Ascending aorta (tissue), 2 donors: Measurements from ENCODE around the gene SIL1. TPM values are rescaled to one million over a fixed set of nuclear protein-coding genes. Genes with fewer than 3 reads are reported as not detected.

Experiments
- DNase-seq, 2 donors: peaks; one replicate each; pipeline ENCODE4 v3.0.0-alpha.2; 2019; ENCODE audit warnings: low spot score in 2 of 2
- H3K27ac ChIP-seq, 2 donors: fragments of 200-600 bp; sonication (generic); one replicate each; pipeline ENCODE4 v1.5.1; 2016 to 2017; ENCODE audit warnings: mild to moderate bottlenecking in 1 of 2
- H3K27me3 ChIP-seq: fragments of 200-600 bp; sonication (generic); one replicate; pipeline ENCODE4 v1.5.1; 2017
- H3K36me3 ChIP-seq, 2 donors: fragments of 200-600 bp; sonication (generic); one replicate each; pipeline ENCODE4 v1.5.1; 2016
- H3K4me1 ChIP-seq, 2 donors: fragments of 200-600 bp; sonication (generic); one replicate each; pipeline ENCODE4 v1.5.1; 2016 to 2017; ENCODE audit warnings: mild to moderate bottlenecking in 1 of 2
- H3K4me3 ChIP-seq, 2 donors: fragments of 200-600 bp; sonication (generic); one replicate each; pipeline ENCODE4 v1.5.1; 2016 to 2017; ENCODE audit warnings: mild to moderate bottlenecking in 1 of 2
- H3K9me3 ChIP-seq, 2 donors: fragments of 200-600 bp; sonication (generic); one replicate each; pipeline ENCODE4 v1.5.1; 2016
- intact Hi-C: fragments of 100-400 bp; cut with DNase I; formaldehyde crosslinking; loops from one replicate; pipeline ENCODE4 v1.15.1; 2023
- total RNA-seq: library from RNA; depleted of rRNA; stranded (reverse); fragments of >200 nt; gene quantifications from one replicate; pipeline ENCODE4 v1.1.0, GENCODE V29; 2016
- TF ChIP-seq, protein P1 (sequence below), 3 experiments: fragments of 200-600 bp in 2 of 3; fragments of 450-650 bp in 1 of 3; sonication (generic) in 2 of 3; IDR thresholded peaks; one replicate each; pipeline ENCODE4 v1.5.1; 2016 to 2019; ENCODE audit warnings: antibody characterized with exemption in 3 of 3, mild to moderate bottlenecking in 1 of 3, moderate library complexity in 1 of 3

SIL1 gene
- total RNA-seq, 1 donor from 2014 or later = 53.4 TPM

DNA sequence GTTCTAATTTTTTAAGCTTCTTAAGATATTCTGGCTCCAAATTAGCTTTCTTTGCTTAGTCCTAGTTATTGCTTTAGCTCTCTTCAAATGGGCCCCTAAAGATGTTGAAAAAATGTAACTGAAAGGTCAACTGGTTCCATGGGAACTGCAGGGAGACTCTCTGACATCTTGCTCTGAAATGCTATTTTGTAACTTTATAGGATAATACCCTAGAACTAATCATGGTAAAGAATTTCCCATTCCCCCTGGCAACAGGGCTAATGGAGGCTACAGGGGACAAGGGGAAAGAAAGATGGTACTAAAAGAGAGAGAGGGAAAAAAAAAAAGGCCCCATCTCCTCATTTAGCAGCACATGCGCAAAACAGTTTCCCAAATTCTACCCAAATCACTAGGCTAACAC lies 39.4 kb downstream of the SIL1 start:
- Histone ChIP-seq H3K4me3 (no peak overlapping the region), H3K9me3 (no peaks in the 10 kb centered on the region), H3K4me1 (no peaks in the 10 kb centered on the region), H3K36me3 (no peaks in the 10 kb centered on the region), H3K27ac (no peak overlapping the region), H3K27me3 (no peaks in the 10 kb centered on the region)
- intact Hi-C loops = no loop called here
- no peak for DNase-seq
- TF ChIP-seq, protein P1, sequence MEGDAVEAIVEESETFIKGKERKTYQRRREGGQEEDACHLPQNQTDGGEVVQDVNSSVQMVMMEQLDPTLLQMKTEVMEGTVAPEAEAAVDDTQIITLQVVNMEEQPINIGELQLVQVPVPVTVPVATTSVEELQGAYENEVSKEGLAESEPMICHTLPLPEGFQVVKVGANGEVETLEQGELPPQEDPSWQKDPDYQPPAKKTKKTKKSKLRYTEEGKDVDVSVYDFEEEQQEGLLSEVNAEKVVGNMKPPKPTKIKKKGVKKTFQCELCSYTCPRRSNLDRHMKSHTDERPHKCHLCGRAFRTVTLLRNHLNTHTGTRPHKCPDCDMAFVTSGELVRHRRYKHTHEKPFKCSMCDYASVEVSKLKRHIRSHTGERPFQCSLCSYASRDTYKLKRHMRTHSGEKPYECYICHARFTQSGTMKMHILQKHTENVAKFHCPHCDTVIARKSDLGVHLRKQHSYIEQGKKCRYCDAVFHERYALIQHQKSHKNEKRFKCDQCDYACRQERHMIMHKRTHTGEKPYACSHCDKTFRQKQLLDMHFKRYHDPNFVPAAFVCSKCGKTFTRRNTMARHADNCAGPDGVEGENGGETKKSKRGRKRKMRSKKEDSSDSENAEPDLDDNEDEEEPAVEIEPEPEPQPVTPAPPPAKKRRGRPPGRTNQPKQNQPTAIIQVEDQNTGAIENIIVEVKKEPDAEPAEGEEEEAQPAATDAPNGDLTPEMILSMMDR (IDR thresholded peaks at IDR 0.05) = no peak

DNA sequence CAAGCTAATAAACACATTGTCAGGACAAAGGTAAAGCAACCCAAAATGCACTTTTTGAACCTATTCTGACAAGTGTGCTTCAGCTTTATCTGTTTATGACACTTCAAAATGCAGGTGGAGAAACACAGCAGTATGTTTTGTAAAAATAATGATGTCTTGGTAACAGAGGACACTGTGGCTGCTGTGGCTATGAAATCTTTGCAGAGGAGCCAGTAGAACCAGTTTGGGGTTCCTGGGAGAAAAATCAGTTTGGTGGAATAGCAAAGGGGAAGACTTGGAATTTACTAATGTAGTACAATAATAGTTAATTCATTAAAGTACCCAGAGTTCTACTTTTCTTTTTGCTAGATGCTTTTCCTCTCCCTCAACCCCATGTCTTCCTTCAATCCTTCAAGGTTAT lies 40.6 kb downstream of the SIL1 start:
- Histone ChIP-seq H3K4me1 (no peaks in the 10 kb centered on the region), H3K4me3 (no peak overlapping the region), H3K27me3 (no peaks in the 10 kb centered on the region), H3K36me3 (no peaks in the 10 kb centered on the region), H3K27ac (no peak overlapping the region), H3K9me3 (no peaks in the 10 kb centered on the region)
- no peak for DNase-seq
- TF ChIP-seq, protein P1 (IDR thresholded peaks at IDR 0.05) = no peak
- intact Hi-C loops = no loop called here

DNA sequence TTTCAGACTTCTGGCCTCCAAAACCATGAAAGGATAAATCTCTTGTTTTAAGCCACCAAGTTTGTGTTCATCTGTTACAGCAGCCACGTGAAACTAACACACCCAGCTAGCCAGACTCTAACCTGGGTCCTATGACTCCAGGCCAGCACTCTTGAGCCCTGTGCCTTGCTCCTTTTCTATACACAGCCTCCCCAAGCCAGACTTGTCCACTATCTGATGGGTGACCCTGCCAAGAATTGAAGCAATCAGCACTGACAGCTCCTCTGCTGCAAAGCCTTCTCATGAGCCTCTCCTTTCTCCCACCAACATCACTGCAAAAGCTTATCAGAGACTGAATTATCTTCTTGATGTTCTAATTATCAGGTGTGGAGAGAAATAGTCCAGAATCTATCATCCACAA lies 41.4 kb downstream of the SIL1 start:
- Histone ChIP-seq H3K27ac (no peak overlapping the region), H3K27me3 (no peaks in the 10 kb centered on the region), H3K4me1 (no peaks in the 10 kb centered on the region), H3K4me3 (no peak overlapping the region), H3K36me3 (no peaks in the 10 kb centered on the region), H3K9me3 (no peaks in the 10 kb centered on the region)
- intact Hi-C loops = no loop called here
- no peak for DNase-seq
- TF ChIP-seq, protein P1 (IDR thresholded peaks at IDR 0.05) = no peak

DNA sequence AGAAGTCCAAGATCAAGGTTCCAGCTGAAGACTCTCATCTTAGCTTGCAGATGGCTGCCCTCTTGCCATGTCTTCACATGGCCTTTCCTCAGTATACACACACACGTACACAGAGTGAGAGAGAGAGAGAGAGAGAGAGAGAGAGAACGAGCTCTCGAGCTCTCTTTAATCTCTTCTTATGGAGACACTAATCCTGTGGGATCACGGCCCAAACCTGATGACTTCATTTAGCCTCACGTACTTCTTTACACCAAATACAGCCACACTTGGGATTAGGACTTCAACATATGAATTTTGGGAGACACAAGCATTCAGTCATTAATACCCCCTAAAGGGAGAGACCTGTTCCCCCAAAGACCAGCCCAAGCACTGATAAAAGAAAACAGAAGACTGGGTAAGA lies 42.8 kb downstream of the SIL1 start:
- TF ChIP-seq, protein P1 (IDR thresholded peaks at IDR 0.05) = no peak
- no peaks in the 10 kb centered on the region for H3K9me3 ChIP-seq
- intact Hi-C loops = no loop called here
- H3K4me3 ChIP-seq = no peak overlapping the region
- no peak overlapping the region for H3K27ac ChIP-seq
- no peak for DNase-seq
- H3K27me3 ChIP-seq = no peaks in the 10 kb centered on the region
- no peaks in the 10 kb centered on the region for H3K36me3 ChIP-seq
- peaks cover 0 to 2% of the 10 kb centered on the region in 2 donors for H3K4me1 ChIP-seq

DNA sequence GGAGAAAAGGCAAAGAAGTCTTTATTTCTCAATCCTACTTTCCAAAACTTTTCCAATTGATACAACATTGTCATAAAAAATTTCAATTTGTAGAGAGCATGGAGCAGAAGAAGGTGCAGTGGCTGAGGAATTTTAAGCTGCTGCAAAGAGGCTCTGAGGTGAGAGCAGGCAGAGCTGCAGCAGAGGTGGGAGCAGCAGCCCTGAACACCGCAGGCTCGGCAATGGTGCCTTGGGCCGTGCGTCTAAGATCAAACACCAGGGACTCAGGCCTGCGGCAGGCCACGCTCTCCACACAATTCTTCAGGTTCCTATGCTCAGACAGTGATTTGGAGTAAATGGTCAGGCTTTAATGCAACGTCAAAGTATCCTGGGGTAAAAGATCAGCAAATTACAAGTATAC lies 46.3 kb downstream of the SIL1 start:
- Histone ChIP-seq H3K27me3 (no peaks in the 10 kb centered on the region), H3K27ac (no peak overlapping the region), H3K36me3 (no peaks in the 10 kb centered on the region), H3K4me1 (peaks cover 5 to 22% of the 10 kb centered on the region in 2 donors), H3K4me3 (no peak overlapping the region), H3K9me3 (no peaks in the 10 kb centered on the region)
- intact Hi-C loops = no loop called here
- no peak for DNase-seq
- TF ChIP-seq, protein P1 (IDR thresholded peaks at IDR 0.05) = no peak

DNA sequence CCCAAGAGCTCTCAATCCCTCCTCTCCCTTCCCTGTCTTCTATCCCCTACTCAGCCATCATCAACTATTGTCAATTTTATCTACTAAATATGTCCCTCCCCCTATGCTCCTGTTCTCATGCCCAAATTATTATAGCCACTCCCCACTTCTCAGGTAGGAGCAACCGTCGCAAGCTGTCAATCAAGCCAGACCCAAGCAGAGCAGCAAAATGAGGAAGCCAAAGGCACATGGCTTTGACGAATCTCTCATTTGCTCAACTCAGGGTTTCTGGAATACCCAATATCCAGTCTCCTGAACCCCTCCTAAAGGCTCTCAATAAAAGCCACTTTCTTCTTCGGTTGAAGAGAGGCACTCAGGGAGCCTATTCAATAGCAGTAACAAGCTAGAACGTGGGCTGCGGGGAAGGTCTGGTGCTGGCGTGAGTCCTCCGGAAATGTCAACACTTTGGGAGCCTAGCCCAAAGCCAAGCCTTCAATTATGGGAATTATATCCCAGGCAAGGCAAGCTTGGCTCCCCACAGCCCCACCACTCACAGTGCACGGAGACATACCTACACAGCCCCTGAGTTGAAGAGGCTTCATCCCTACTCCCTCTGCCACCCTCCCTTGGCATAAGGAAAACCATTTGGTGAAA lies 47.7 kb downstream of the SIL1 start:
- TF ChIP-seq, protein P1 (IDR thresholded peaks at IDR 0.05) = no peak
- DNase-seq = no peak
- intact Hi-C loops = no loop called here
- Histone ChIP-seq H3K27ac (peak overlapping the region in 1 of 2 donors; percentile 16), H3K9me3 (no peaks in the 10 kb centered on the region), H3K4me1 (peaks cover 5 to 24% of the 10 kb centered on the region in 2 donors), H3K27me3 (no peaks in the 10 kb centered on the region), H3K4me3 (no peak overlapping the region), H3K36me3 (no peaks in the 10 kb centered on the region)
